AG20443 (cell line): ENCODE data around the gene ACKR4.

ENCODE experiments used
- DNase-seq: peaks from one replicate; pipeline ENCODE4 v3.0.0; 2012; ENCODE audit warnings: low spot score, mixed read lengths

Gene ACKR4

GRCh38 chr3:132641837-132642538 lies 44.9 kb downstream of the ACKR4 start:
- DNase-seq: peak; percentile 57

- no peak for DNase-seq
Measured at GRCh38 chr3:132642539-132642847, 45.4 kb downstream of the ACKR4 start.

- DNase-seq: no peak
Measured at GRCh38 chr3:132643366-132643765, 46.3 kb downstream of the ACKR4 start.

GRCh38 chr3:132645058-132645457 lies 48.0 kb downstream of the ACKR4 start:
- DNase-seq: no peak

- no peak for DNase-seq
Measured at GRCh38 chr3:132650153-132650552, 53.1 kb downstream of the ACKR4 start.
